Neuronal stem cell (in vitro differentiated cells): ENCODE results near the gene KRT79.
A peak's percentile ranks its signal among the peaks of the same experiment; 100 is the strongest.

Source experiments
- DNase-seq: peaks from one replicate; pipeline ENCODE4 v3.0.0-alpha.2; 2013; ENCODE audit warnings: low spot score
- H2AFZ ChIP-seq: one replicate; pipeline ENCODE4 v1.6.1; 2013; ENCODE audit warnings: mild to moderate bottlenecking, low read length, inconsistent platforms
- H2AK5ac ChIP-seq: 2 replicates; pipeline ENCODE4 v1.6.1; 2013; ENCODE audit warnings: low read depth, mild to moderate bottlenecking, inconsistent platforms, low read length, moderate library complexity, mixed read lengths
- H2BK120ac ChIP-seq: 2 replicates; pipeline ENCODE4 v1.6.1; 2013; ENCODE audit warnings: low read depth, mild to moderate bottlenecking, inconsistent platforms, low read length, moderate library complexity, mixed read lengths
- H2BK12ac ChIP-seq: one replicate; pipeline ENCODE4 v1.6.1; 2013; ENCODE audit warnings: low read length, inconsistent platforms
- H2BK15ac ChIP-seq: 2 replicates; pipeline ENCODE4 v1.6.1; 2013; ENCODE audit warnings: mild to moderate bottlenecking, low read length, inconsistent platforms, mixed read lengths
- H2BK5ac ChIP-seq: one replicate; pipeline ENCODE4 v1.6.1; 2013; ENCODE audit warnings: inconsistent platforms, mild to moderate bottlenecking, low read length, moderate library complexity
- H3K14ac ChIP-seq: one replicate; pipeline ENCODE4 v1.6.1; 2013; ENCODE audit warnings: low read length, inconsistent platforms
- H3K18ac ChIP-seq: 2 replicates; pipeline ENCODE4 v1.6.1; 2013; ENCODE audit warnings: low read length, inconsistent platforms
- H3K23ac ChIP-seq: 2 replicates; pipeline ENCODE4 v1.6.1; 2013; ENCODE audit warnings: low read depth, mild to moderate bottlenecking, mixed read lengths, low read length, inconsistent platforms; ENCODE audit not compliant: poor library complexity
- H3K27ac ChIP-seq: replicated peaks from 3 replicates; pipeline ENCODE4 v1.5.1; 2013; ENCODE audit warnings: low read length, inconsistent platforms
- H3K27me3 ChIP-seq, 3 experiments: 2 replicates each; pipeline ENCODE4 v1.6.1; 2013; ENCODE audit warnings: low read length in 3 of 3, mild to moderate bottlenecking in 2 of 3, inconsistent platforms in 1 of 3, low read depth in 1 of 3, mixed read lengths in 1 of 3, moderate library complexity in 1 of 3; ENCODE audit not compliant: control insufficient read depth in 3 of 3, insufficient read depth in 3 of 3
- H3K36me3 ChIP-seq, 2 donors: replicated peaks in 1 of 2; 2 replicates each; pipeline ENCODE4 v1.6.1; 2013; ENCODE audit warnings: low read length in 2 of 2; ENCODE audit not compliant: control insufficient read depth in 2 of 2, insufficient read depth in 2 of 2
- H3K4ac ChIP-seq: 2 replicates; pipeline ENCODE4 v1.6.1; 2013; ENCODE audit warnings: inconsistent platforms, mild to moderate bottlenecking, low read length, moderate library complexity
- H3K4me1 ChIP-seq, 2 donors: 1 replicate in 1 of 2; 2 replicates in 1 of 2; pipeline ENCODE4 v1.6.1; 2013; ENCODE audit warnings: low read length in 2 of 2, low read depth in 1 of 2; ENCODE audit not compliant: control insufficient read depth in 2 of 2, insufficient read depth in 1 of 2
- H3K4me2 ChIP-seq: one replicate; pipeline ENCODE4 v1.6.1; 2013; ENCODE audit warnings: mild to moderate bottlenecking, low read length, inconsistent platforms; ENCODE audit not compliant: insufficient read depth, poor library complexity, severe bottlenecking
- H3K4me3 ChIP-seq, 2 donors: 2 replicates each; pipeline ENCODE4 v1.5.1; 2013; ENCODE audit warnings: low read length in 2 of 2, mild to moderate bottlenecking in 2 of 2, inconsistent platforms in 1 of 2, moderate library complexity in 1 of 2
- H3K79me1 ChIP-seq: one replicate; pipeline ENCODE4 v1.6.1; 2013; ENCODE audit warnings: low read depth, mild to moderate bottlenecking, inconsistent platforms, low read length, moderate library complexity
- H3K9ac ChIP-seq: one replicate; pipeline ENCODE4 v1.6.1; 2013; ENCODE audit warnings: mild to moderate bottlenecking, low read depth, low read length, inconsistent platforms; ENCODE audit not compliant: poor library complexity
- H3K9me3 ChIP-seq, 2 donors: replicated peaks in 1 of 2; 2 replicates each; pipeline versions ENCODE3 to v1.6.1; 2013; ENCODE audit warnings: low read length in 2 of 2, mild to moderate bottlenecking in 2 of 2, inconsistent platforms in 1 of 2, low read depth in 1 of 2, mixed read lengths in 1 of 2, moderate library complexity in 1 of 2; ENCODE audit not compliant: control insufficient read depth in 2 of 2, insufficient read depth in 1 of 2
- H4K8ac ChIP-seq: one replicate; pipeline ENCODE4 v1.6.1; 2013; ENCODE audit warnings: low read depth, mild to moderate bottlenecking, inconsistent platforms, low read length, moderate library complexity
- H4K91ac ChIP-seq: one replicate; pipeline ENCODE4 v1.6.1; 2013; ENCODE audit warnings: low read length, low read depth, mild to moderate bottlenecking, inconsistent platforms; ENCODE audit not compliant: poor library complexity
- WGBS, 2 donors: extraction: QIAGEN DNeasy Blood & Tissue Kit; methylation state at CpG; one replicate each; pipeline ENCODE4 v1.1.7; 2013; ENCODE audit warnings: missing lambda C conversion rate in 2 of 2, mixed read lengths in 1 of 2; ENCODE audit not compliant: insufficient read length in 2 of 2, insufficient replicate concordance in 1 of 2; ENCODE audit errors: extremely low coverage in 2 of 2; 5-methylcytosine and 5-hydroxymethylcytosine counted together

KRT79 gene

GRCh38 chr12:52874573-52875435 lies 40.7 kb upstream of the KRT79 start:
- H2AK5ac ChIP-seq, result peak overlapping the region; percentile 54
- H3K79me1 ChIP-seq, result no peaks in the 10 kb centered on the region
- no peak overlapping the region for H2BK5ac ChIP-seq
- no peaks in the 10 kb centered on the region for H3K36me3 ChIP-seq
- peaks cover 0 to 66% (median 14%) of the 10 kb centered on the region in 3 experiments for H3K27me3 ChIP-seq
- no peak overlapping the region for H2BK120ac ChIP-seq
- WGBS, 2 donors, result no CpG with 5 or more reads among the region's 10 CpGs
- H3K18ac ChIP-seq, result peak overlapping the region; percentile 4
- DNase-seq, result no peak
- no peak overlapping the region for H4K8ac ChIP-seq
- H3K4me3 ChIP-seq, result peak overlapping the region in 1 of 2 donors; percentile 74
- H3K27ac ChIP-seq, result no peak overlapping the region
- peak overlapping the region; percentile 65 for H2BK15ac ChIP-seq
- no peaks in the 10 kb centered on the region for H3K9me3 ChIP-seq
- peak overlapping the region; percentile 71 for H3K4me2 ChIP-seq
- H3K23ac ChIP-seq, result peak overlapping the region; percentile 94
- H2BK12ac ChIP-seq, result no peak overlapping the region
- no peak overlapping the region for H3K4ac ChIP-seq
- no peak overlapping the region for H3K14ac ChIP-seq
- H4K91ac ChIP-seq, result no peak overlapping the region
- H2AFZ ChIP-seq, result no peak overlapping the region
- H3K9ac ChIP-seq, result no peak overlapping the region
- peaks cover 0 to 17% of the 10 kb centered on the region in 2 donors for H3K4me1 ChIP-seq

GRCh38 chr12:52873832-52874572 lies 39.9 kb upstream of the KRT79 start:
- Histone ChIP-seq H3K27ac (no peak overlapping the region), H3K14ac (peak overlapping the region; percentile 43), H3K18ac (peak overlapping the region; percentile 93), H3K4me1 (peaks cover 0 to 14% of the 10 kb centered on the region in 2 donors), H3K79me1 (no peaks in the 10 kb centered on the region), H2BK120ac (no peak overlapping the region), H2AFZ (no peak overlapping the region), H4K8ac (no peak overlapping the region), H2BK12ac (no peak overlapping the region), H3K4me2 (peak overlapping the region; percentile 71), H2BK15ac (peak overlapping the region; percentile 65), H3K4ac (no peak overlapping the region), H4K91ac (no peak overlapping the region), H3K9ac (peak overlapping the region; percentile 24), H3K27me3 (peaks cover 0 to 61% (median 14%) of the 10 kb centered on the region in 3 experiments), H3K4me3 (peak overlapping the region in 1 of 2 donors; percentile 74), H3K36me3 (no peaks in the 10 kb centered on the region), H3K9me3 (no peaks in the 10 kb centered on the region), H3K23ac (peak overlapping the region; percentile 94), H2AK5ac (peak overlapping the region; percentile 25), H2BK5ac (no peak overlapping the region)
- no peak for DNase-seq
- WGBS, 2 donors, result no CpG with 5 or more reads among the region's 55 CpGs

- H2BK5ac ChIP-seq, result no peak overlapping the region
- no peak overlapping the region for H2AFZ ChIP-seq
- H3K4me1 ChIP-seq, result peaks cover 0 to 12% of the 10 kb centered on the region in 2 donors
- no peak overlapping the region for H4K8ac ChIP-seq
- H3K36me3 ChIP-seq, result no peaks in the 10 kb centered on the region
- H2BK12ac ChIP-seq, result no peak overlapping the region
- H3K18ac ChIP-seq, result no peak overlapping the region
- no peak overlapping the region for H3K27ac ChIP-seq
- no peak overlapping the region for H2BK120ac ChIP-seq
- peaks cover 0 to 56% (median 10%) of the 10 kb centered on the region in 3 experiments for H3K27me3 ChIP-seq
- no CpG with 5 or more reads among the region's 4 CpGs for WGBS, 2 donors
- DNase-seq, result no peak
- H3K4ac ChIP-seq, result no peak overlapping the region
- no peaks in the 10 kb centered on the region for H3K9me3 ChIP-seq
- no peak overlapping the region for H2AK5ac ChIP-seq
- H3K23ac ChIP-seq, result peak overlapping the region; percentile 22
- H3K4me3 ChIP-seq, result no peak overlapping the region
- no peak overlapping the region for H4K91ac ChIP-seq
- no peak overlapping the region for H3K14ac ChIP-seq
- H3K9ac ChIP-seq, result no peak overlapping the region
- H2BK15ac ChIP-seq, result peak overlapping the region; percentile 51
- H3K79me1 ChIP-seq, result no peaks in the 10 kb centered on the region
- H3K4me2 ChIP-seq, result no peak overlapping the region
Observed at GRCh38 chr12:52873513-52873831, 39.4 kb upstream of the KRT79 start.
